Stimulated activated CD8-positive, alpha-beta memory T cell treated with anti-CD3 and anti-CD28 coated beads, Interleukin-12 subunit alpha, Interleukin-12 subunit beta, amount 100 ng/mL, for 4 hours (primary cell): ENCODE measurements around the gene SUFU.

Experiments
- DNase-seq: peaks from one replicate; pipeline ENCODE4 v3.0.0-alpha.2; 2020; ENCODE audit warnings: low read depth

SUFU gene

DNA sequence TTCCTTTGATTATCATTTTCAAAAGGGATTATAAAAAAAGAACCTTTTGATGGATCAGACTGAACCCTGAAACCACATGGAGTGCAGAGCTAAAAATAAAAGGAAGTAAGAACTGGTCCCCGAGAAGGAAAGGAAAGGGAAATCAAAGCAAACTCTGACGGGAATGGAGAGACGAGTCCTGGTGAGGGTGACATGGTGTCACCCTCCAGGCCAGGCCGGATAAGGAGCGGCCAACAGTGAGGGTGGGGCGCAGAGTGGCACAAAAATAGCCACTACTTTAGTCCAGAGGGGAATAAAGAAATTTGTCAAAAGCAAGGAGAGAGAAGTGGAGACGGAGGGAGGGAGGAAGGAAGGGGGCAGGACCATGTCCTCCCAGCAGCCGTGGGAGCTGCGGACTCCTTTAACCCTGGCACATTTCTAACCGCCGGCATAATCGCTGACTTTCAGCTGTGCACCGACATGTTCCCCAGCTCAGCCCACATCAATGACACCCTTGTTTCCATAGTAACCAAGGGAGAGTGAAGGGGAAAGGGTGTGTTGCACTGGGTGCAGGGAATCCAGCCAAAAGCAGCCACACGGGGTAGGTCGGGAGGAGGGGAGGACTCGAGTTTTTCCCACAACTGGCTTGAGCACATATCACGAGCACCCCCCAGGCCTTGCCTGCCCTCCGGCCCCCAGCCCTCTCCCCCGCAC lies 170.2 kb downstream of the SUFU start:
- DNase-seq = no peak

DNA sequence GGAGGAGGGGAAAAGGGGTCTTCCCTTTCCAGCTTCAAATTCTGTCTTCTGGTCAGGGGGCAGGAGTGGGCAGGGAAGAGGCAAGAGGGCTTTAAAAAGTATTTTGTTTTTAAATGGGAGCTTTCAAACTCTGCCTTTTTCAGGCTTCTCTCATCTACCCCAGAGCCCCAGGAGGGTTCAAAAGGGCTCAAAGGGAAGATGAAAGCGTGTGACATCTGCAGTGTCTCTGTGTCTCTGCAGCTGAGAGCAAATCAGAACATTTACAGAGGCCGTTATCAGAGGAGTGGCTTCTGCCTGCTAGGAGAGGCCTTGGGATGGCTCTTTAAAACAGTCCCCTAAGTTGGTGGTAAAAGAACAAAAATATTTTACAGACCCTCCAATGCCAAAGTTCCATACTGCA lies 170.8 kb downstream of the SUFU start:
- DNase-seq = no peak

DNA sequence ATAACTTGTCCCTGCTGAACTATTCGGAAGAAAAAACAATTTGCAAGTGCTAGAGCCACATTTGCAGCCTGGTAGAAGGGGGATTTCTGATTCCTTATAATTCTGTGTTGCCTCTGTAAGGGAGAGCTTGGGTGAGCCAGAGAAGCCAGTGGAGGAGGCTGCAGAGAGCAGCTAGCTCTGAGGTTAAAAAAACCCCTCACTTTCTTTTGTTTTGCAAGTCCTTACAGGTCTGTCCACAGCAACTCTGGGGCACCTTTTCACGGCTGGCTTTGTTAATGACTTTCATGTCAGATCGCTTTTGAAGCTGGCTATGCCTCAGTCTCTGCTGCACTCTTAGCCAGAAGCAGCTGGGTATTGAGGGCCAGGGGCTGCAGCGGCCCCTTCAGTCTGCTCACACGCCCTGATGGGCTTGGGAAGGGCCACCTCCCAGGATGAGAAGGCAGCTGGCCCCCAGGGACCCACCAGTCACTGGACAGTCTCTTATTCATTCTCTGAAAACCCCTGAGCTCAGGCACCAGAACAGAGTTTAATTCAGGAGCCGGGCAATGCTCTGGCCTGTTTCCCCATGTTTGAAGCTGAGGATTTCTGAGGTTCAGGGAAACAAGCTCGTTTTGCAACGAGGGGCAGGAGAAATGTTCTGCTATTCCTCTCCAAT lies 171.4 kb downstream of the SUFU start:
- no peak for DNase-seq

DNA sequence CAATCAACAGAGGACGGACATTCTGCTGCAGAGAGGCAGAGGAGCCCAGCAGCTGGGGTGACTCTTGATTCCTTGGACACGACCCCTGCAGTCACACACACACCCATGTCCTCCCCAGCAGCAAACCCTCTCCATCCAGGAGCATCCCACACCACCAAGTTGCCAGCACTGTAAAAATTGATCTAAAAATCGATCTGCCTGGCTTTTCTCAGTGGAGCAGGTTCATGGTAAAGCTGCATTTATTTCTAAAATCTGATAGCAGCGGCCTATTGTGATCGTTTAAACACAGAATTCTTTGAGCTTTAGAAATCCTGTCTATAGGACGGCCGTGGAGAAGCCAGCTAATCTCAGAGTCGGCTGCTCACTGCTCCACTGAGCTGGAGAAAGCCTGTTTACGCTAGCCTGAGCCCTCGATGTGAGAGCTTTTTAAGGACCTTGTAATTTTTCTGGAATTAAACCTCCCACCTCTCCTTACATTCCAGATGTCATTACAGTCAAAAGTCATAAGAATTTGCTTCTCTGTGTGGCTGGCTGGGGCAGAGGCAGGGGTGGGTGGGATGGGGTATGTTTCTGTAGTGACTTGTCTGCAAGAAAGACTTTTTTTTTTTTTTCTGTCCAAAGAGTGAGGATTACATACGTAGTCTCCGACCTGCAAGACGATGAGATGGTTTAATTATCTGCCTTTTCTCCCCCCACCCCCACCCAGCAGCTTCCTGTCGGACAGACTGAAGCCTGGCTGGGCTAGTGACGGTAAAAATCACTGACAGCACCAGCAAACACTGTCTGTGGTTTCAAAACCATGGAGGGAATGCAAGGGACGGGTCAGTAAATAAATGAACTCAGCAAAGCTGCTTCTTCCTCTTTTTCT lies 172.1 kb downstream of the SUFU start:
- no peak for DNase-seq

DNA sequence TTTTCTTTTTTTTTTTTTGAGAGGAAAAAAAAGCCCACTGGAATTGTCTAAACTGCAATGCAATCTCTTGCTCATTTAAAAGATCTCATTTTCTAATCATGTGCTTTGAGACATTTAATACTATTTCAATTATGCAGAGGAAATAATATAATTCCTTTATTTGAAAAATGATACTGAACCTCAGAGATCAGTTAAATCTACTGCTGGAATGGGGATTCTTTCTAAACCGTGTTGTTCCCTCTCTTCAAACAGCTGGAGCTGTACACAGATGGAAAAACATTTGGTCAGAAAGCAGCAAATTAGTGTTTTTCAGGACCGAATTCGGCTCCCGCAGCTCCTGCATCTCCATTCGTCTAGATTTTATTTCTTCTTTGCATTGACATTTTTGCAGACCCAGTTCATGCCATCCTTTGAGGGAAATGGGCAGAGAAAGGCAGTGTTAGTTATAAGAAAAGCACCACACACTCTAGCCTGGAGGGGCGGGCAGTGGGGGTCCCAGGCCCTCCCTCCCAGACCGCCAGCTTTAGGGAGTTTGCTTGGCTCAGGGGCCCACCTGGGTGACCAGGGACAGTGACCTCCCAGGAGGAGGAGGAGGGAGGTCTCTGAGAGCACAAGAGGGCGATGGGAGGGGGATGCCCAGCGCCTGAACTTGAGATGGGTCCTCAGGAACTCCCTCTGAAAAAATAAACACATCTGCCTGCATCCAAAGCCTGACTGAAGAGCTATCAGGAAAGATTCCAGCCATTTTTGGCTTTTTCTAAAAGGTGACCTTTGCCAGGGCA lies 173.0 kb downstream of the SUFU start:
- DNase-seq = no peak

DNA sequence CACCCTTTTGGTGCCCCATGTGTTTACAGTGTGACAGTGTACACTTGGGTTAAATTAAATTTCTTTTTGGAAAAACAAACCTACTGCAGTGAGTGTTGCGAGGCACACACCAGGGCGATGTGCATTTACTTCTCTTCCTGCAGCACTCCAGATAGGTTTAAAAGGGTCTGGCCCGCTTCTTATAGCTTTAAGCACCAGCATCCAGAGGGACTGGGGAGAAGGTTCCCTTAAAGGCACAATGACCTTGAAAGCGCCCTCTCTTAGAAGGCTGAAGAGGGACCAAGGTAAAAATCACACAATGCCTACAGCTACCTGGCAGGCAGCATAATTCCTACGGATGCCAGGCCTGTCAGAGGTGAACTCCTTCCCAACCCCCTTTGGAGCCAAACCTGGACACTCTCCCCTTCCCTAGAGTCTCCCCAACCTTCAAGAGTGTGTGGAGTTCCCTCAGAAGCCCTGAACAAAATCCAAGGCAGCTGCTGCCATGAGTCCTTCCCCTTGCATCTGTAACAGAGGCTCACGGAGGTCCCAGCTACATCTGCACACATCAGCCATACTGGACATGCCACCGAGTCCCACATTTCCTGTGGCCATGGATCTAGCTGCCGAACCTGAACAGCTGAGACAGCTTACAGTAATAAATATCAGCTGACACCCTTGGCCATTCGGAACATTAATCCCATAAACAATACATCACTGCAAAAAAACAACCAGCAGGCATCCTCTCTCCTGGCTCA lies 173.7 kb downstream of the SUFU start:
- no peak for DNase-seq

DNA sequence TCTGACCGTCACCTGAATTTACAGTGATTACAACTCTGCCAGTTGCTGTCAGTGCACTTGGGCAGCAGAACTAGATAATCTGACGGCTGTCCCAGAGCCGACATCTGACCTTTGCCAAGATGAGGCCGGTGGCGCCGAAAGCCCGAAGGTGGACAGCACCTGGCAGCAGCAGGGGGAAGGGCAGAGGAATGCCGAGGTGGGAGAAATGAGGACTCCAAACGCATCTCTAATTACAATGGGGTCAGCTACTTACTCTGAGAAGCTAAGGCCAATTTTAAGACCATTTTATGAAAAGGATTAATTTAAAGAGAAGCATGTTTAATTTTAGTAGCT lies 174.3 kb downstream of the SUFU start:
- no peak for DNase-seq

DNA sequence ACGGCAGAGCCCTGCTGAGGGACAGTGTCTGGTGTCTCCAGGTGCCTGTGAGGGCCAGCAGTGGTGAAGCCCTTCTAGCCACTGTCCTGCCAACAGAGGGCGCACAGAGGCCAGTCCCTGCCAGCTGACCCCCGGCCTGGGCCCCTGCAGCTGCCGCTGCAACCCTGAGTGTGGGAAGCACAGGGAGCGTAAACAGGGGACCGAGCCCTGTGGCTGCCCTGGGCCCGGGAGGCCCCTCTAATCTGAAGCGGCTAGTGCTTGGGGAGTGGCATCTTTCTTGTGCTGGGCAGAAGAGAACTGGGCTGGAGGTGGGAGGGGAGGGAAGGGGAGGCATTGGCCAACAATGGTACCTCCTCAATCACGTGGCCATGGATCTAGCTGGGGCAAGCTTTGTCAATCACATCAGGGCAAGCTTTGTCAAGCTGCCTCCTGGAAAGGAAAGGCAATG lies 175.1 kb downstream of the SUFU start:
- DNase-seq = no peak

DNA sequence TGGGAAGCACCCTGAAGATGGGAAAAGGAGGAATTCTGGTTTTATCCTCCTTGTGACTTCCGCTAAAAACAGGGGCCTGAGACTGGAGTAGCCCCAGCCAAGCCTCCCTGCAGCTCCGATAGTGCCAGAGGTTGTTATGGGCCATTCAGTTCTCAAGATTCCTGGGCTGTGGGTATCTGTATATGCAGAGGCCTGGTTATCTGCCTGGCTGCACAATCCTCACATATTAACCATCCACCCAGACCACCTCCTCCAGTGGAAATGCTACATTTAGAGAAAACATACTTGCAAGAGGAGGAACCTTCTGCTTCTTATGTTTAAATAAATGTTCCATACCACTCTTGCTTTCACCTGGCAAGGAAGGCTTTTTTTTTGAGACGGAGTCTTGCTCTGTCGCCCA lies 175.8 kb downstream of the SUFU start:
- no peak for DNase-seq

DNA sequence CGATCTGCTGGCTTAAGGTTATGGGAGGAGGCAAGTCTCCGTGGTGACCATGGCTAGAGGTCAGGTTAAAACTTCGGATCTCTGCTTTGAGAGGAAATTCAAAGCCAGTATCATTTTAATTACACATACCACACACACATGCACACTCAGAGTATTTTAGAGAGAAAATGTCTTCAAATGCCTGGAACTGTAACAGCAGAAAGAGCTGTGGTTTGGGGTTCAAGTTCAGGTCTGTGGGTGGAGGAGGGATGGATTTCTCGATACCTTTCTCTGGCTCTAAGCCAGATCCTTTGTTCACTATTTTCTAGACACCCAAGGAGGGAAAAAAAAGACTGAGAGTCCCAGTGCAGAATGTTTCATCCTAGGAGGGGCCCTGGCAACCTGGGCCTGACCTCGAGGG lies 177.9 kb downstream of the SUFU start:
- DNase-seq = no peak

DNA sequence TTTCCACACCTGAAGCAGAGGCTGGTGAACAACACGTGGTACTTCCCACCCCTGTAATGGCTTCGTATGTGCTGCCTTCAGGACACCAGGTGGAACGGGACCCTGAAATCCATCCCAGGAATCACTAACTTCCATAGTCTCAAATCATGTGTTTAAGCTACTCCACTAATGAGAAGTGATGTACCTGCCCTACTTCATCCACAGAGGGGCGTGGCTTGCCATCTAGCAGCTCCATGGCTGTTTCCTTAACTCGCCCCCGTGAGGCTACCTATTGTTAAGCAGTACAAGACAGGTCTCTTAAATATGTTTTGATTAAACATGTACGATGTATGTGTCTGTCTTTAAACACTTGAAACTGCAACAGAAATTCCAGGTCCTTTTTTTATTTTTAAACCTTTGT lies 178.6 kb downstream of the SUFU start:
- DNase-seq = no peak

DNA sequence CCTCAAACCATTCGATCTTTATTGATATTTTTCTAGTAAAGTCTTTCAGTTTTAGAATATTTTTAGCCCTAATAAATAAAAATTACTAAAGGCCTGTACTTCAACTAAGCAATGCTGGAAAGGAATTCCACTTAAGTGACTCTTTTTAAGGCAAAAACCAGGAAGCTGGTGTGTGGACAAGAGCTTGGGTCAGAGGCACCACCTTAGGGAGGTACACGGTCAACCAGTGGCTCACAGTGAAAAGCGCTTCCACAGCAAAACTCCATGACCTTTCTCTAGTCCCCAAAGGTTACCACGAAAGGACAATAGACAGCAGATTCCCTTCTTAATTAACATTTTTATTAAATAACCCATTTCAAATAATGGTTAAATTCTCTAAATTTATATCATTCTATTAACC lies 179.2 kb downstream of the SUFU start:
- no peak for DNase-seq
